Right cardiac atrium (tissue), 5 donors: ENCODE results near the gene PNMA8B. TPM values are rescaled to one million over a fixed set of nuclear protein-coding genes. Genes with fewer than 3 reads are reported as not detected.
A peak's percentile ranks its signal among the peaks of the same experiment; 100 is the strongest.

Experiments
- ATAC-seq, 2 donors: fragments of 200-7000 bp; cut with Tn5 transposase; one replicate each; pipeline versions ENCODE4 v1.8.0 to v1.9.1; 2020; ENCODE audit warnings: moderate library complexity in 2 of 2, mild to moderate bottlenecking in 1 of 2
- DNase-seq, 3 donors: peaks; one replicate each; pipeline ENCODE4 v3.0.0-alpha.2; 2020
- H3K27ac ChIP-seq: one replicate; pipeline ENCODE4 v1.5.1; 2013; ENCODE audit warnings: mild to moderate bottlenecking, low read length, control low read depth, moderate library complexity
- H3K27me3 ChIP-seq: one replicate; pipeline ENCODE4 v1.6.1; 2013; ENCODE audit not compliant: control insufficient read depth, insufficient read depth
- H3K4me1 ChIP-seq: one replicate; pipeline ENCODE4 v1.6.1; 2013; ENCODE audit warnings: low read length; ENCODE audit not compliant: control insufficient read depth, insufficient read depth
- H3K4me3 ChIP-seq: one replicate; pipeline ENCODE4 v1.5.1; 2013; ENCODE audit warnings: low read length, control low read depth
- H3K9me3 ChIP-seq: one replicate; pipeline ENCODE4 v1.6.1; 2013; ENCODE audit warnings: low read length; ENCODE audit not compliant: control insufficient read depth
- WGBS: extraction: QIAGEN DNeasy Blood & Tissue Kit; methylation state at CpG from one replicate; pipeline ENCODE4 v1.1.7; 2013; 5-methylcytosine and 5-hydroxymethylcytosine counted together
- intact Hi-C, 4 donors: fragments of 100-400 bp; cut with DNase I; formaldehyde crosslinking; loops; one replicate each; pipeline versions ENCODE4 v1.11.0 to v1.14.0; 2022 to 2023
- polyA plus RNA-seq: library from polyadenylated mRNA; stranded (reverse); fragments of 200-250 nt; gene quantifications from one replicate; pipeline ENCODE4 v1.2.3, GENCODE V29; 2013
- total RNA-seq, 4 donors: library from RNA; stranded (reverse); fragmentation: NEBNext Ultra II Directional; extraction: Animal tissue kit (Norgen Biotek cat#: 25700); gene quantifications; one replicate each; pipeline ENCODE4 v1.2.1, GENCODE V29; 2021
- donor health status: healthy with polysubstance abuse.
- donor health status: DM: no; HTN: yes; CAD: no.
- donor health status: DM: no; HTN: no; CAD: no.
- donor health status: DM: no; HTN: yes; CAD: no; lungs with severe emphysema.
- donor health status: DM: yes; HTN: yes; CAD: no.

PNMA8B gene
- total and polyA plus RNA-seq, 5 donors, result 1.6 to 3.7 (median 2.2) TPM

DNA sequence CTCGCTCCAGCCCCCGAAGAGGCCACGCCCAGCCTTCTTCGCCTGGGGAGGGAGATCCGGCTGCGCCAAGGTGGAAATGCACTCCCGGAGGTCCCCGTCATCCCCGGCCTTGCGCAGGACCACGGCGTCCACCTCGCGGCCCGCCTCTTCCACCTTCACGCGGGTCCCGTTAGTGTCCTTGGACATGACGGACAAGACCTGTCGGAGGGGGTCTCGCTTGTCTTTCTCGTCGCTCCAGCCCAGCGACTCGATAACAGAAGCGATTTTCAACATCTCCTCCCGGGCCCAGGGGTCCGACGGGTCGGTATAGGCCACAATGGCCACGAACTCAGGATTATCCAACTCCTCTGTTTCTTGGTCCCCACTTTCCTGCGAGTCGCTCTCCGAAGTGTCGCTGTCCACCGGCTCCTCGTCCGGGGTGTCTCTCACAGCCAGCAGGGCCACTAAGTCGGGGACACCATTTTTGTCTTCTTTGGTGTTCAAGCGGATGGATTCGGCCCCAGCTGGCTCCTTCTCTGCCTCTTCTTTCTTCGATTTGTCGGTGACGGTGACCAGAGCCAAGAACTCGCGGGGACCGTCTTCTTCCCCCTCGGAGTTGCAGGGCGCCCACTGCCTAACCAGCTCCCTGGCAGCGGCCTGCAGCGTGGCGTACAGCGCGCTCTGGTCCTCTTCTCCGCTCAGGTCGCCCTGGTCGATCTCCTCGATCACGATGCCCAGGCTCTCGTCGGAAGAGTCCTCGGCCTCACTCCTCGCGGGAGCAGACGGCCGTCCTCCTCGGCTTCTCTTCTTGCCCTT lies 1.3 kb downstream of the PNMA8B start:
- Histone ChIP-seq H3K27me3 (no peaks in the 10 kb centered on the region), H3K27ac (no peak overlapping the region), H3K9me3 (no peaks in the 10 kb centered on the region), H3K4me1 (peaks cover 5% of the 10 kb centered on the region), H3K4me3 (peak overlapping the region; percentile 54)
- no peak for ATAC-seq
- intact Hi-C loops, result no loop called here
- WGBS, result 58% methylated on average over 67 of the region's 67 CpGs
- peak in 1 of 3 donors; percentile 65 for DNase-seq

DNA sequence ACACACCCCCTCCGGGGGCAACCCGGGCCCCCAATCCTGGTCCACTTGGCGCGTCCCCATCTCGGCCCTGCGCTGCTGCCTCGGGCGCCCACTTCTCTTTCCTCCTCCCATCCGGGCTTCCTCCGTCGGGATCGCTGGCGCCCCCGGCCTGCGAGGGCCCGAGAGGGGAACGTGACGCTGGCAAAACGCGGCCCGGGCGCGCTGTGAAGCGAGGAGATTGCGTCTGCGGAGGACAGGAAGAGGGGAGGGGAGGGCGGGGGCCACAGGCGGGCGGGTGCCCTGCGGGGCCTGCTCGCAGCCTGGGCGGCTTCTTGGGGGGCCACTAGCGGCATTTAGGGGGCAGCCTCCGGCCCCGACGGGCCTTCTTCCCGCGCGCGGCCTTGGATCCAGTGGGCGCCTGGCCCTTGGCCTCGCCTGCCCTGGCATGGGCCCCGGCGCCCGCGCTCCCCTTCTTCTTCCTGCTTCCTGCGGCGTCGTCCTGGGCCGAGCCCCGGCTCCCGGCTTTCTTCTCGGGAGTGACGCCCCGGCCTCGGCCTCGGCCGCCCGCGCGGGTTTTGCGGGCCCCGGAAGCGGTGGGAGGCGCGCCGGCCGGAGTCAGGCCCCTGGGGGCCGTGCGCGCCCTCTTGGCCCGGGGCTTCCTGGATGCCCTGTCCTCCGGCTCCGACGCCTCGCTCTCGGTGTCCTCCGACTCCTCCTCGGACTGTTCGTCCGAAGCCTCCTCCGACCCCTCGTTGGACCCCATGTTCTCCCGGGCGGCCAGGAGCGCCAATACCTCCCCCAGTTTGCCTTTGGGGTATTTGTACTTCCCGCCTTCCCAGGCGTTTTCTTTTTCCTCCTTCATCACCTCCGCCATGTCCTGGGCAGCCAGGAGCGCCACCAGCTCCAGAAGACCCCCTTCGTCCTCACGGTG lies 2.2 kb downstream of the PNMA8B start:
- WGBS, result 6% methylated on average over 92 of the region's 92 CpGs
- Histone ChIP-seq H3K27me3 (no peaks in the 10 kb centered on the region), H3K27ac (no peak overlapping the region), H3K4me3 (peak overlapping the region; percentile 54), H3K4me1 (peaks cover 5% of the 10 kb centered on the region), H3K9me3 (no peaks in the 10 kb centered on the region)
- DNase-seq (peak; percentile 59 to 86 (median 86)), ATAC-seq (peak; percentile 10 to 43)
- intact Hi-C loops, result no loop called here

DNA sequence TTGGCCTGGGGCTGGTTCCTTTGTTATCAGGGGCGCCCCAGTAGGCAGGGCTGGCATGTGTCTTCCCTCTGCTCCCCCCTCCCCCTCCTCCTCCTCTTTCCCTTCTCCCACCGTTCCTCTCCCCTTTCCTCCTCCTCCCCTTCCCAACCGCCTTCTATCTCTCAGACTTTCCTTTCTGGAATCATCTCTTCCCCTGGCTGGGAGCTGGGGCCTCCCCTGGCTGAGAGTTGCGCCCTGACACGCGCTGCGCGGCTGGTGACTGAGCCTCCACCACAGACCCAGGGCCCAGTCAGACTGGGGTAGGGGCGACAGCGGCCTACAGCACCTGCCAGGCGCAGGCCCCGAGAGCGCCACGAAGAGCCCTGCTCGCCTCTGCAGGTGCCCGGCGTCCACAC lies 2.8 kb downstream of the PNMA8B start:
- Histone ChIP-seq H3K4me1 (peaks cover 5% of the 10 kb centered on the region), H3K27me3 (no peaks in the 10 kb centered on the region), H3K27ac (no peak overlapping the region), H3K4me3 (peak overlapping the region; percentile 54), H3K9me3 (no peaks in the 10 kb centered on the region)
- ATAC-seq (peak; percentile 1 to 5), DNase-seq (no peak)
- intact Hi-C loops, result no loop called here
- WGBS, result 34% methylated on average over 17 of the region's 17 CpGs

DNA sequence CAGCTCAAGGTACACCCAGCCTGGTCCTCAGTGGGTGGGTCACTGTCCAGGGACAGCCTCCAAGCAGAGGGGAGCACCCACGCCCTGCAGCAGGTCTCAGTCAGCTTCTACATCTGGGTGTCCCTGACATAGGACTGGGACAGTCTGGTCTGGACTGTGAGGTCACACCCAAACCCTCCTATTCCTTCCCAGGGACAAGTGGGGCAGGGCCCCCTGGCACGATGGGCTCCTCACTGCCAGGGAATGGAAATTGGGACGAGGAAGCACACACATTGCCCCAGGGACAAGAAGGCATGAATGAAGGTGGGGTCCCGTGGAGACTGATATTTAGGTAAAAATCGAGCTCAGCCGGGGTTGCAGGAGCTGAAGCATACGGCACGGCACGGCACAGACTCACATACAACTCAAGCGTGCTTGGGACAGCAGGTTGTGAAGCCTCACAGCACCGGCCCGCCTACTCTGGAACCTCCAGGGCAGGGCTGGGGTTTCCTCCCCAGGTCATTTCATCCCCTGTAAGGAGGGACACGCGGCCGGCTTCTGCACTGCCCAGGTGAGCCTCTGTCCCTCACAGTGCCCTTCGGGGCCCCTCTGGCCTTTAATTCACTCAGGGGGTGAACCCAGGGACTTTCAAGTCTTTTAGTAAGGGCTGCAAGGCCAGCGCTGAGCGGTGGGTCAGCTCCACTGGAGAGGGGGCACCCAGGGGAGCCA lies 3.5 kb downstream of the PNMA8B start:
- 69% methylated on average over 18 of the region's 18 CpGs for WGBS
- H3K27me3 ChIP-seq, result no peaks in the 10 kb centered on the region
- no peak overlapping the region for H3K4me3 ChIP-seq

GRCh38 chr19:46490774-46491173 lies 4.9 kb downstream of the PNMA8B start:
- 83% methylated on average over 9 of the region's 9 CpGs for WGBS
- intact Hi-C loops, result no loop called here

More for the DNA sequence above, 3.5 kb downstream of the PNMA8B start:
- H3K27ac ChIP-seq, result no peak overlapping the region
- intact Hi-C loops, result no loop called here
- no peaks in the 10 kb centered on the region for H3K9me3 ChIP-seq
- DNase-seq, result no peak
- no peak for ATAC-seq
- H3K4me1 ChIP-seq, result peaks cover 5% of the 10 kb centered on the region

GRCh38 chr19:46489445-46490272 lies 6.0 kb downstream of the PNMA8B start:
- Histone ChIP-seq H3K4me3 (peak overlapping the region; percentile 2), H3K4me1 (peaks cover 5% of the 10 kb centered on the region), H3K9me3 (no peaks in the 10 kb centered on the region), H3K27ac (no peak overlapping the region), H3K27me3 (no peaks in the 10 kb centered on the region)
- DNase-seq (peak; percentile 68 to 88 (median 86)), ATAC-seq (peak; percentile 61 to 64)
- intact Hi-C loops, result loop anchor here (2.0 to 10.0 kb wide), 5 partner anchors 87 to 205 kb away; no protein-coding TSS in a partner anchor
- 7% methylated on average over 52 of the region's 52 CpGs for WGBS

More at GRCh38 chr19:46490774-46491173, 4.9 kb downstream of the PNMA8B start:
- DNase-seq (no peak), ATAC-seq (no peak)
- H3K27me3 ChIP-seq, result no peaks in the 10 kb centered on the region
- no peak overlapping the region for H3K27ac ChIP-seq
- no peak overlapping the region for H3K4me3 ChIP-seq
- H3K4me1 ChIP-seq, result peaks cover 5% of the 10 kb centered on the region
- H3K9me3 ChIP-seq, result no peaks in the 10 kb centered on the region

DNA sequence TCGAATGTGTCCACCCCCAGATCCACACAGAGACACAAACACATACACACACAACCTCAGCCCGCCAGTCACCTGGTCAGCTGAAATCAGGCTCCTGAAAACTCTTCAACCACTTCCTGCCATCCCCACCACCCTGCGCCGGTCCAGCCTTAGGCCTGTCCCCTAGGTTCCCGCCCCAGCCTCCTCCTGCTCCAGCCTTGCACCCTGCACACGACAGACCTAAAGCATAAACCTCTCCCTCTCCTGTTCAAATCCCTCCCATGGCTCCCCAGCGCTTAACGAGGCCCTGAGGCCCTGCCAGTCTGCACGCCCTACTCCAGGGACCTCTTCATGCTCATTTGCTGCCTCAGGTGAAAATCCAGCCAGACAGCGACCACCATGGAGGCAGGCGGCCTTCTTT lies 7.1 kb downstream of the PNMA8B start:
- H3K4me1 ChIP-seq, result peaks cover 5% of the 10 kb centered on the region
- intact Hi-C loops, result loop anchor here (2.0 to 10.0 kb wide), 5 partner anchors 86 to 204 kb away; no protein-coding TSS in a partner anchor

DNA sequence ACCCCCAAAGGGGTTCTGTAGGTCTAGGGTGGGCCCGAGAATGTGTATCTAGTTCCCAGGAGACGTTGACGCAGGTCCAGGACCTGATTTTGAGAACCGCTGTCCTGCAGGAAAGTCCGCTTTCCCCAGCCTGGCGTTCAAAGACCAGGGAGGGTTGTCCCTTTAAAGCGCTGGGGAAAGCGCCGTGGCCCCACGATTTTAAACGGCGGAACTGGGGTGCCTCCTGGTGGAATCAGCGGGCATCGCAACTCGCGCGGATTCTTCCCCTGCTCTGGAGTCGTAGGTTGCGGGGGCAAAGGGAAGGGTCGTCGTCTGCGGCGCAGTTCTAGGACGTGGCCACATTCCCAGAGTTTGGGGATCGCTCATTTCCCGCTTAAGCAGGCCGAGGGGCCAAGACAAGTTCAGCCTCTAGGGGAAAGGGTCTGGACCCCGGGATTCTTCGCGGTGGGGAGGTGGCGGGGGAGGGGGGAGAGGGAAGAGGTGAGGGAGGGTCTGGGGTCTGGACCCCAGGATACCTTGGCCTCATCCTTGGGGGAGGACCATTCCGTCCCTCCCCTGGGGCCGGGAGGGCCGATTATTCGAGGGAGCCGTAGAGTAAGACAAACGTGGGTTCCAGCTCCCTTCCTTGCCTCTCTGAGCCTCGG lies 7.7 kb downstream of the PNMA8B start:
- Histone ChIP-seq H3K4me3 (peak overlapping the region; percentile 50), H3K9me3 (no peaks in the 10 kb centered on the region), H3K27ac (no peak overlapping the region), H3K4me1 (peaks cover 5% of the 10 kb centered on the region), H3K27me3 (no peaks in the 10 kb centered on the region)
- WGBS, result 6% methylated on average over 38 of the region's 38 CpGs
- peak; percentile 79 to 92 (median 92) for DNase-seq
- intact Hi-C loops, result loop anchor here (2.0 to 10.0 kb wide), 5 partner anchors 85 to 203 kb away; no protein-coding TSS in a partner anchor
- peak; percentile 62 to 74 for ATAC-seq

More for the DNA sequence above, 7.1 kb downstream of the PNMA8B start:
- WGBS, result 60% methylated on average over 11 of the region's 11 CpGs
- Histone ChIP-seq H3K9me3 (no peaks in the 10 kb centered on the region), H3K4me3 (no peak overlapping the region), H3K27ac (no peak overlapping the region), H3K27me3 (no peaks in the 10 kb centered on the region)
- DNase-seq (no peak), ATAC-seq (no peak)

DNA sequence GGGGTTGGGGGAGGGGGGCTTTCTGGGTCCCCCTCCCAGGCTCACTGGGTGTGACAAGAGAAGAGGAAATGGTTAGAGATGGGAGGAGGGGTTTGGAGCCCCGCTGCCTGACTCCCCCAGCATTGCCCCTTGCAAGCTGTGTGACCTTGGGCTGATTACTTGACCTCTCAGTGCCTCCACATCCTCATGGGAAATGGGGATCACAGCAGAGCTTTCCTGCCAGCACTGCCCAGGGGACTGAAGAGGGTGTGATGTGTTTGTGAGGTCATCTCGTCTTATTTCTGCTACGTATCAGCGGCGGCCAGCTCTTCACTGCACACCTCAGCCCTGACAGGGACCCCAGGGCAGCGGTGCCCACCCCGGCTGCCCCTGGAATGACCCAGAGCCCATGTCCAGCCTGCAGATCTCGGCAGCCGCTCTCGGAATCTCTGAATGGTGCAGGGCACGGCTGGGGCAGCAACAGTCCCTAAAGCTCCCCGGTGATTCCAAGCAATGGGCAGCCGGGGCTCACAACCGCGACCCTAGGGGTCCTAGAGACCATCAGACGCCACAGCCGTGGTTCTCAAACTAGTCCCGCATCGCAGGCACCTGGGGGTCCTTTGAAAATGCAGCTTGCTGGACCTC lies 8.4 kb downstream of the PNMA8B start:
- H3K9me3 ChIP-seq, result no peaks in the 10 kb centered on the region
- ATAC-seq, result peak in 1 of 2 donors; percentile 10
- intact Hi-C loops, result loop anchor here in 3 of 4 donors (2.0 to 10.0 kb wide), 3 partner anchors 84 to 202 kb away; no protein-coding TSS in a partner anchor
- H3K4me1 ChIP-seq, result peaks cover 5% of the 10 kb centered on the region
- H3K4me3 ChIP-seq, result peak overlapping the region; percentile 50
- no peak overlapping the region for H3K27ac ChIP-seq
- WGBS, result 6% methylated on average over 19 of the region's 19 CpGs
- no peaks in the 10 kb centered on the region for H3K27me3 ChIP-seq
- peak in 1 of 3 donors; percentile 55 for DNase-seq
